ENCODE measurements around the gene PID1.

GRCh38 chr2:229001196-229001595, 269.9 kb downstream of the PID1 start:
- TF ChIP-seq CTCF (IDR thresholded peaks at IDR 0.05; ENCODE audit: insufficient read depth, low read depth, low read length): no peak
- TF ChIP-seq EZH2 (IDR thresholded peaks at IDR 0.05; ENCODE audit: insufficient read depth, low read length): no peak
